Right ventricle myocardium inferior (tissue), 1 donor: ENCODE data around the gene DYSF. TPM values are rescaled to one million over a fixed set of nuclear protein-coding genes. Genes with fewer than 3 reads are reported as not detected.
"Not testable (repeated sequence)": the region's sequence is repeated elsewhere in the genome, so short reads cannot be mapped to it uniquely, and the experiment has no call there.

Experiments
- ATAC-seq: fragments of 200-7000 bp; cut with Tn5 transposase; one replicate; pipeline ENCODE4 v1.9.1; 2020; ENCODE audit warnings: mild to moderate bottlenecking, moderate library complexity
- DNase-seq: peaks from one replicate; pipeline ENCODE4 v3.0.0; 2021; ENCODE audit errors: missing footprints
- intact Hi-C: fragments of 100-400 bp; cut with DNase I; formaldehyde crosslinking; loops from one replicate; pipeline ENCODE4 v1.11.0; 2022
- total RNA-seq: library from RNA; stranded (reverse); fragmentation: NEBNext Ultra II Directional; extraction: Animal tissue kit (Norgen Biotek cat#: 25700); gene quantifications from one replicate; pipeline ENCODE4 v1.2.1, GENCODE V29; 2021
- donor health status: DM: no; HTN: yes; CAD: no; lungs with severe emphysema.

The DYSF gene
- total RNA-seq, 1 donor from 2014 or later, result 57.8 TPM

DNA sequence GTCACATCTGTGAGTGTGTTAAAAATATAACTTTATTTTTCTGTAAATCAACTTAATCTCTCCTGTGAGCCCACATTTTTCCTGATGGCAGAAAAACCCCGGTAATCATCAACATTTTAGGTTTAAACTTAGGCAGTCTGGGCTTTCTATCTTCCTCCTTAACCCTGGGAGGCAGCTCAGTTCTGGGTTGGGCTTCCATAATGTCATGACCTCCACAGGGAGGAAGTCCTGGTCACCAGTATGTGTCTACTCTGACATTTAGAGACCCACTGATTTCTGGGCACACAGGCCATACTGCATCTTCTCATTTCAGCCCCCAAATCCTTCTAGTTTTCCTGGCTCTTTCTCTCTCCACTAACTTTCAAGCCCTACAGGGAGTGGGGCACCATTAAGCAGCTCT is 181.2 kb downstream of the DYSF start:
- intact Hi-C loops, result no loop called here
- DNase-seq, result no peak
- no peak for ATAC-seq

DNA sequence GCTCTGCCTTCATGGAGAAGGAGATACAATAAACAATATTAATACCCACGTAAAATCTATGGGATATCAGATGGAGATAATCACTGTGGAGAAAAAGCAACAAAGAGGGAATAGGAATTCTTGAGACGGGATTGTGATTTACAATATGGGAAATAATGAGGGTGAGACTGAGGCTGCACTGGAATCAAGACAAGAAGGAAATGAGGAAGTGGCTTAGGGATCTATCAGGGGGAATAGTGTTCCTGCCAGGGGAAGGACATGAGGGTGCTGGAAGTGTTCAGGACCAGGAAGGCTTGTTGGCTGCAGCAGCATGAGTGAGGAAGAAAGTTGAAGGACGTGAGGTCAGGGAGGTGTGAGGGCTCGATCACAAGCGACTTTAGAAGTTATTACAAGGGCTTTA is 182.4 kb downstream of the DYSF start:
- ATAC-seq, result no peak
- DNase-seq, result no peak
- intact Hi-C loops, result no loop called here

DNA sequence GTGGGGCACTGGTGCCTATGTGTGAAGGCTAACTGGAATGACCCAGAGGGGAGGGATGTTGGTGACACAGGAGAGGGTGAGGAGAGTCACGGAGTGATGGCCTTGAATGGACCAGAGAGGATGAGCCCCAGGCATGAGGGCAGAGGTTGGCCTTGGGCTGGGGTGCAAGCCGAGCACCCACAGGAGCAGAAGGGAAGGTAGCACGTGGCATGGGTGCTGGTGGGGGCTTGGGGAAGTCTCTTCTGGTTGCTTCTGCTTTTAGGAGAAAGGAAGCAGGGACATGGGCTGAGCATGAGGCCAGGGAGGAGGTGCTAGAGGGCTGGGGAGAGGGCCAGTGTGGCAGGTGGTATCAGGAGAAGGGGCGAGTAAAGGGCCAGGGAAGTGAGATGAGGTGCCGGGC is 183.8 kb downstream of the DYSF start:
- intact Hi-C loops, result no loop called here
- ATAC-seq (no peak), DNase-seq (no peak)

DNA sequence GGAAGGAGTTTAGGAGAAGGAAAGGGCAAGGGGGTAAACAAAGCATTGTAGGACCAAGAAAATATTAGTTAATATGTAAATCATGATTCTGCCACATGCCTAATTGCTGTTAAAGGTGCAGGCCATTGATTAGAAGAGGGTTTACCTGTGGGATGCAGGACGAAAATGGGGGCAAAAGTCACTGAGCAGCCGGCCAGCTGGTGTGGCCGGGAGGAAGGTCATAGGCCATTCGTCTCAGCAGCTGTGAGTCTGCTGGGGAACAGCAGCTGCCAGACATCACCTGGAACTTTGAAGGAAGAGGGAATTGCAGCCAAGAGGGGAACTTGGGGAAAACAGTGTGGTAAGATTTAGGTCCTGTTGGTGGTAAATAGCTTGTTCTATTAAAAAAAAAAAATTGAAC is 184.4 kb downstream of the DYSF start:
- intact Hi-C loops, result no loop called here
- no peak for DNase-seq
- ATAC-seq, result no peak

DNA sequence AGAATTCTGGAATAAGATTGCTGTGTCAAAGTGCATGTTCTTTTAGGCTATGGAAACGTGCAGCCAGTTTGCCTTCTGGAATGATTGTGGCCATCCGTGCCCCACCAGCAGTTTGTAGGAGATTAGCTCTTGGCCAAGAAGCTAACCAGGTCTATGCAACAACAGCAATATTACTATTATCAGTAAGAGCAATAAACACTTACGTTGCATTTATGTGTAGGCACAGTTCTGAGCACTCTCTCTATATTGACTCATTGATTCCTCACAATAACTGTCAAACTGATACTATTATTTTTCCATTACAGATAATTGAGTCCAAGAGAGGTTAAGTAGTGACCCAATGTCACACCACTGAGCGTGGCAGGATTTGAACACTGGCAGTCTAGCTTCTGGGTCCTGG is 186.4 kb downstream of the DYSF start:
- ATAC-seq (no peak), DNase-seq (no peak)
- intact Hi-C loops, result no loop called here

DNA sequence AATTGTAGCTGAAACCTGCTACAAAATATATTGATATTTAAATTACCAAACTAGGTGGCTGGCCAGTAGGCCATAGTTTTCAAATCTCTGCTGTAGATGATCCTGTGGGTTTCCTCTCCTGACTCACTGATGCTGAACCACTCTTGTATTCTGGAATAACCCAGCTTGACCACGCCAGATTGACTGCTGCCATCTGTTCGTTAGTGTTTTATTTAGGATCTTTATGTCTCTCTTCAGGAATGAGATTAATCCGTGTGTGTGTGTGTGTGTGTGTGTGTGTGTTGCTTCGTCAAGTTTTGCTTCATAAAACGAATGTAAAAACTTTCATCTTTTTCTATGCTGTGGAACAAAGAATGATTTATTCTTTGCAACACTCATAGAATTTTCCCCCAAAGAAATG is 187.1 kb downstream of the DYSF start:
- intact Hi-C loops, result no loop called here
- DNase-seq (no peak), ATAC-seq (no peak)

DNA sequence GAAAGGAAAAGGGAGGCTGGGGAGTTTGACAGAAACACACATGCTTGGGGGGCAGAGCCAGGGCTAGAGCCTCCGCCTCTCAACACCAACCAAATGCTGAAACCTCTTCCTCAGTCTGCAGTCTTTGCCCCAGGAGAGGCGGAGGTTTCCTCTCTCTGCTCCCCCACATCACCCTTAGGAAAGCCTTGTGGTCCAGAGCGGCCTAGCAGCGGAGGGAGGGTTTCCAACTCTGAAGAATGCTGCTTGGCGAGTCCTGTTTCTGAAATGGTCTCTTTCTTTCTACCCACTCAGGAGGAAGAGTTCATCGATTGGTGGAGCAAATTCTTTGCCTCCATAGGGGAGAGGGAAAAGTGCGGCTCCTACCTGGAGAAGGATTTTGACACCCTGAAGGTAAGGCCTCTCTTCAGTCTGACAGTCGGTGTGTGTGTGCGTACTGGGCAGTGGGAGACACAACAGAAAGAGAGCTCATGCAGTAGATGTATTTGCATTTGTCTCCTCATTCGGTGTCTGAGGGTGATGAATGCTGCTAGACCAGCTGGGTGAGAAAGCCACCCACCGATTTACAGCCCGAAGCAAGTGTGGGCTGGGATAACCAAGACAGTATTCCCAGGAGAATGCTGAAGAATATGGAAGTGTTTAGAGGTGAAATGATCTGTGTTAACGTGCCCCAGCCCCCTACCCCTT is 190.5 kb downstream of the DYSF start:
- ATAC-seq, result no peak
- intact Hi-C loops, result no loop called here

DNA sequence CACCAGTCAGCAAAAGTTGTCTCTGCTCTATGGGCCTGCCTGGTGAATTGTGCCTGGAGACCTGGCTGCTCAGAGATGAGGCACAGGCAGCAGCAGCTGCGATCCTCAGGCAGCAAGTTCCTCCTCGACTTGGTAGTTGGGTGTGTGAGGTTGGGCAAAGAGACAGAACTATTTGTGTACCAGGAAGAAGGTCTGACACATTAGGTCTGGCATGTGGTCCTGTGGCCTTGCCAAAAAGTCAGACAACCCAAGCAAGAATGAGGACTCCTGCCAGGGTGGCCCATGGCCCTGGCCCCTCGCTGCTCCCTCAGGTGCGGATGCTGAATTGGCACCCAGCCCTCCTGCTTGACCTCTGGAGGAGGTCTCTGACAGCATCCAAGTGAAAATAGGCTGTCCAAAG is 192.7 kb downstream of the DYSF start:
- ATAC-seq, result peak; percentile 92
- intact Hi-C loops, result no loop called here
- DNase-seq, result peak; percentile 78

More for the DNA sequence above, 190.5 kb downstream of the DYSF start:
- DNase-seq, result no peak

DNA sequence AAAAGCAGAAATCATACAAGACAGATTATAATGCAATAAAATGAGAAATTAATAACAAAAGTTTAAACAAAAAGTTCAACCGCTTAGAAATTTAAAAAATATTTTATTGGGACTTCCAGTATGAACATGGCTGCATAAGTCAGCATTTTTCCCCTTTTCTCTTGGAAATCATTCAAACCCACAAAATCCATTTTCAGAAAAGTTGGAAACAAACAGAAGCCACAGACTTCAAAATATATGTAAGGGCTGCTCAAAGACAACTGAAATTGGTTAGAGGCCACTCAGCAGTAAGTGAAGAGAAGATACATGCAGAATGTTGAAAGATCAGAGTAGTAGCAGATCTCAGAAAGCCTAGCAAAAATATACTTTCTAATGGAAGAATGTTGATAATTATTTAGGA is 194.0 kb downstream of the DYSF start:
- ATAC-seq (no peak), DNase-seq (no peak)
- intact Hi-C loops, result no loop called here

DNA sequence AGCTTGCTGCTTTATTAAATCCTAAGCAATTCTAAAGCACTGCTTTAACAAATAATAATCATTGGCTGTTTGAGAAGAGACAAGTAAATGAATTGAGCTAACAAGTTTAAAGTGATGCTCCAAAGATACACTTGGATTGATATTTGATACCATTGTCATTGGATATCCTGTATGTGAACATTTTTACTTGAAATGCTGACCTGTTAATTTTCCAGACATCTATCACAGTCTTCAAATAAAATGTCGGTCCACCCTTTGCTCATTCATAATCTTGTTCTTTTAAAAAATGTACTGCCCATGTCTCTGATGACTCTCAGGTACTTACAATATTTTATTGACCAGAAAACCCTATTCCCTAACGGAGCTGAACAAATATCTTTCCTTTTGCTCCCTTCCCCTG is 202.1 kb downstream of the DYSF start:
- ATAC-seq (no peak), DNase-seq (no peak)
- intact Hi-C loops, result no loop called here

DNA sequence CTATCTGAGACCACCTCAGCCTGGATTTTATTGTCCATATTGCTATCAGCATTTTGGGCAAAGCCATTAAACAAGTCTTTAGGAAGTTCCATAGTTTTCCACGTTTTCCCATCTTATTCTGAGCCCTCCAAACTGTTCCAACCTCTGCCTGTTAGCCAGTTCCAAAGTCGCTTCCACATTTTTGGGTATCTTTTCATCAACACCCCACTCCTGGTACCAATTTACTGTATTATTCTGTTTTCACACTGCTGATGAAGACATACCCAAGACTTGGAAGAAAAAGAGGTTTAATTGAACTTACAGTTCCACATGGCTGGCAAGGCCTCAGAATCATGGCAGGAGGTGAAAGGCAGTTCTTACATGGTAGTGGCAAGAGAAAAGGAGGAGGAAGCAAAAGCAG is 204.9 kb downstream of the DYSF start:
- ATAC-seq, intact Hi-C loops, DNase-seq: not testable (repeated sequence)

DNA sequence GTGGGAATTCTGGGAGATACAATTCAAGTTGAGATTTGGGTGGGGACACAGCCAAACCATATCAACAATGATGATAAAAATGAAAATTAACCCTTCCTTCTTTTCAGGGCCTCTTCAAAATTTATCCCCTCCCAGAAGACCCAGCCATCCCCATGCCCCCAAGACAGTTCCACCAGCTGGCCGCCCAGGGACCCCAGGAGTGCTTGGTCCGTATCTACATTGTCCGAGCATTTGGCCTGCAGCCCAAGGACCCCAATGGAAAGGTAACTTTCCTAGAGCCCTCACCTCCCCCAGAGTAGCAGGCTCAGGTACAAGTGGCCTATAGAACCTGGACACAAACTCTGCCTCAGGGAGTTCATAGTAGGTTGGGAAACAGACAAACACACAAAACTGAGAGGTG is 205.4 kb downstream of the DYSF start:
- ATAC-seq (no peak), DNase-seq (no peak)
- intact Hi-C loops, result no loop called here

DNA sequence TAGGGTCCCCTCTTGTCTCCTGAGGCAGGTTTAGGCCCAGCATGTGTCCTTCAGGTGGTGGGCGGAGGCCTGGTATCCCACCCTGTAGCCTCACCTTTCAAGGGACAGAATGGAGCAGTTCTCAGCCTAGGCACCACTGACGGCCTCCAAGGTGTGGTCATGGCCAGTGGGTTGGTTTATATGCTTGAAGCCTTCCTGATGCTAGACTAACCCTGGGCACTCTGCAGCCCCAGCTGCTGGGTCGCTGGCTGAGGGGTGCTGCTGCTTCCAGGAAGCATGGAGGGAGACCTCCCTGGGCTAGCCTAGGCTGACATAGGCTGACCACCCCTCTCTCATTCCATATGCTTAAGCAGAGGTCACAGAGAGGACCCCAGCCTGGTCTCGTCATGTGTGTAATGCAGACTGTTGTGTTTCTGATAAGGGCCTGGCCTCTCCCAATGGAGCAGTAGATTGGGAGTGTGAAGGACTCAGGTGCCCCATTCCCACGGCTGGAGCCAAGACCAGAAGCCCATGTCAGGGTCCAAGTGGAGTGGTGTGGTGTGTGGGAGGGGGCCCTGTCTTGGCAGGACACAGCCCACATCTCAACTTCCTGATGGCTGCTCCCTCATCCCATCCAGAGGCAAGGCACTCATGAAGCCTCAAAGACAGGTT is 206.6 kb downstream of the DYSF start:
- intact Hi-C loops, result no loop called here
- ATAC-seq (no peak), DNase-seq (no peak)

DNA sequence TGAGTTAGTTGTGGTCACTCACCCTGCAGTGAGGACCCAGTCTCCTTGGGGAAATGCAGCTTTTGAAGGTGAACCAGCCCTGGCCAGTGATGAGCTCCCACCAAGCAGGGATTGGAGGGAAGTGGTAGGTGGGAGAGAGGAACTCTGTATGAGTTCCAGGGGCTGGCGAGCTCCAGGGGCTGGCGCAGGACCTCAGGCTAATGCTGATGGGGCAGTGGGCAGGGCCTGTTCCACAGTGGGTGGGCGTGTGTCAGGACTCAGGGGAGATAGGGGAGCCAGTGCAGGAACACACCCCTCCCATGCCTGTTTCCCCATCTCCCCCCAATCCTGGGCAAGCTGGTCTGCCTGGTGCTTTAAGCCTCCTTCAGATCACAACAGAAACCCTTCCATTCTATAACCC is 208.4 kb downstream of the DYSF start:
- no peak for ATAC-seq
- no peak for DNase-seq
- intact Hi-C loops, result no loop called here

DNA sequence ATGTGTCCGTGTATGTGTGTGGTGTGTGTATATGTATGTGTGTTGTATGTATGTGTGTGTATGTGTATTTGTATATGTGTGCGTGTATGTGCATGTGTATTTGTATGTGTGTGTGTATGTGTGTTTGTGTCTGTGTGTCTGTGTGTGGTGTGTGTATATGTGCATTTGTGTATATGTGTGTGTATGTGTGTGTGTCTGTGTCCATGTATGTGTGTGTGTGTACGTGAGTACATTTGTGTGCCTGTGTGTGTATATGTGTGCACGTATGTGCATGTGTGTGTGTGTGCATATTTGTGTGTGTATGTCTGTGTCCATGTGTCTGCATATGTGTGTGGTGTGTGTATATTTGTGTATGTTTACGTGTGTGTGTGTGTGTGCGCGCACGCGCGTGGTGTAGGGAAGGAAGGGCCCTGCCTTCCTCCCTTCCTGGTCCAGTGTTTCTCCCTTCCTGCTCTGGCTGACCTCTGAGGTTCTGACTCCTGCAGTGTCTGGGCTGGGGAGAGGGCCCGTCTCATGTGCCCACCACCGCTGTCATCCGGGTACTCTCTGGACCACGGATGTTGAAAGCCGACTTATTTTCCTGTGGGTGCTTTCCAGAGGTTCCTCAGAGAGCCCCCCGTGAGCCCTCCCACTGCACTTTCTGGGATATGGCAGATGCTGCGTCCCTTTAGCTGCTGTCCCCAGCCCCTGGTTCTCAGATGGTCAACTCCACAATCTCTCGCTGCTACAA is 209.5 kb downstream of the DYSF start:
- DNase-seq (no peak), ATAC-seq (no peak)
- intact Hi-C loops, result no loop called here

DNA sequence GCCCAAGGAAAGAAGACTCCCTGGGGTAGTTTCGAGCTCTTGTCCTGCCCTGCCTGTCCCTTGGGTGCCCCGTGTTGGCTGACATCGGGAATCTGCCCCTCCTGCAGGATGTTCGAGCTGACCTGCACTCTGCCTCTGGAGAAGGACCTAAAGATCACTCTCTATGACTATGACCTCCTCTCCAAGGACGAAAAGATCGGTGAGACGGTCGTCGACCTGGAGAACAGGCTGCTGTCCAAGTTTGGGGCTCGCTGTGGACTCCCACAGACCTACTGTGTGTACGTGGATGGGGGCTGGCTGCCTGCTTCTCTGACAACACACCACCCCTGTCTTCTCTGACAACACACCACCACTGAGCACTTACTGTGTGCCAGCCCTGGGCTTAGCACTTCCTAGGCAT is 210.8 kb downstream of the DYSF start:
- no peak for ATAC-seq
- intact Hi-C loops, result no loop called here
- DNase-seq, result no peak

DNA sequence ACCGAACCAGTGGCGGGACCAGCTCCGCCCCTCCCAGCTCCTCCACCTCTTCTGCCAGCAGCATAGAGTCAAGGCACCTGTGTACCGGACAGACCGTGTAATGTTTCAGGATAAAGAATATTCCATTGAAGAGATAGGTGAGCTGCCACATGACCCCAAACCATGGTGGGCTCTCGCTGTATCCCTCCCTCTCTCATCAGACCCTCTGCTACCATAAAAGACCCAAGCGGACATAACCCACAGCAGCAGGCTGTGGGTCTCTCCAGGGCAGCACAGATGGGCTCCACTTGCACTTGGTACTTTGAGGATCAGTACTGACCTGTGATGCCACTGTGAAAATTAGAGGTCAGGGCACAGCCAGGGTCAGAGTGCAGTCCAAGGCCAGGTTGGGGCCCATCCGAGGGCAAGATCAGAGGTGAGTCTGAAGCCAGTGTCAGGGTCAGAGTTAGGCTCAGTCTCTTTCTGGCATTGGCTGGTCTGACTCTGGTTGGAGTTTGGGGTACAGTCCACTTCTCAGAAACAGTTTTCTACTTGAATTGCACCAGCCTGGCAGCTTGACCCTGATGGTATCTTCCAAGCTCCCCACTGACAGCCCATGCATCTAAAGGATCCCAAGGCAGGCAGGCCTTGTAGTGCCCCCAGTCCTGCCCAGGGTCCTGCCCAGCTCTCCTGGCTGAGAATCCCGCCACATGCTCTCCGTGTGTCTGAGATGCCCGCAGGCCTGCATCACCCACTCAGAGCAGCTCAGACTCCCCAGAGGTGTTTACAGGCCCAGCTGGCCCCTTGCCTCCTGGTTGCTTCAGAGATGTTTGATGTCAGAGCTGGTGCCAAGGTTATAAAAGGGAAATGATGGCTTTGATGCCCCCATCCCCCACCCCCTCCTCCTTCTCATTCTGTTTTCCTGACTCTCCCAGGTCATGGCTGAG is 212.1 kb downstream of the DYSF start:
- ATAC-seq (no peak), DNase-seq (no peak)
- intact Hi-C loops, result no loop called here

DNA sequence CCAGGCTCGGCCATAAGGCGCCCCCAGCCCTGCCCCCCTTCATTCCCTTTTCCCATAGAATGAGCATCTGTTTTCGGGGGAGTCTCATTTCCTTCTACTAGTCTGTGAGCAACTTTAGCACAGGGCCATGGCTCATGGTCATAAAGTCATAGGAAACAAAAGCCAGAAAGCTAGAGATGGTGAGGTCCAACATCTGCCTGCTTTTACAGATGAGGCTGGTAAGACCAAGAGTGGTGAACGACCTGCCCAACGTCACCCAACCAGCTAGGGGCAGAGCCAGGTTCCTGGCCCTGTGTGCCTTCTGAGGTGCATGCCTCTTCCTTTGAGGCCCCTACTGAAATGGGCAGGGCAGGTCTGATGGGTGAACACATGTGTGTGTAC is 212.7 kb downstream of the DYSF start:
- ATAC-seq (no peak), DNase-seq (no peak)
- intact Hi-C loops, result no loop called here
